ENCODE measurements around the gene COX6B2. TPM values are rescaled to one million over a fixed set of nuclear protein-coding genes. Genes with fewer than 3 reads are reported as not detected.
A peak's percentile ranks its signal among the peaks of the same experiment; 100 is the strongest.
"Not testable (repeated sequence)": the region's sequence is repeated elsewhere in the genome, so short reads cannot be mapped to it uniquely, and the experiment has no call there.

The COX6B2 gene
- total RNA-seq, 4 donors from 2014 or later, result 0.14 to 4.6 TPM; not detected in 2

DNA sequence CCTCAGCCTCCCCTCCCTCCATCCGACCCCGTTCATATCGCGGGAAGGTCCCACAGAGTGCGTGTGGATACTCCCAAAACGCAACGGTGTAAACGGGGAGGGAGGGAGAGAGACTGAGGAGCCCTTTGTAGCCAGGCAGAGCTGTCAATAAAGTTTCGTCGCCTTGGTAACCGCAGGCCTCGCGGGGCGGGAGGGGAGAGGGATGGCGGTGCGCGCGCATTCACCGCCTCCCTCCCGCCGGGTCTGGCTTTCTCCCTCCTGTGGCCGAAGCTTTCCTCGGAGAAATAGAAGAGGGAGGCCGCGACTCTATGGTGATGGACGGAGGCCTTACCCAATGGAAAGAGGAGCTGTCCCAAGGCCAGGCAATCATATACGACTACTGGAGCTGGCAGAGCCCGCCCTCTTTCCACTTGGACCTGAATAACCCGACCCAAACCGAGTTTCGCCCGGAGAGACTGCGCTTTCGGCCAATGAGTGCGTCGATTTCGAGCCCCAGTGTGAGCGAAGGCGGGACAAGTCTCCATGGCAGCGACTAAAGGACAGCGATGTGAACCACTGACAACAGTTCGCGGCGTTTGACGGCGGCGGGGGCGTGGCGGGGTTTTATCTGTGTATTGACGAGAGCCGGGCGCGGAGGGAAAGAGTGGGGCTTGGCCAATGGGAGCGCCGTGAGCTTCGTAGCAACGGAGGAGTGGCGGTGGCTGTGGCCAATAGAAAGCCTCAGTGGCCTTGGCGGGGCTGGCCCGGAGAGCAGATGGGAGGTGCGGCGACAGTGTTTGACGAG lies 15.2 kb downstream of the COX6B2 start, which contains the start of gene KMT5C:
KMT5C (plus strand) TSS at position 772 of the 784 bp plus-strand sequence. CDS start 2,061 bp downstream, outside the sequence.
- peak in 3 of 4 experiments; percentile 52 to 75 (median 63) for TF ChIP-seq CTCF (IDR thresholded peaks at IDR 0.05)
- TF ChIP-seq POLR2A (IDR thresholded peaks at IDR 0.05), result peak; percentile 93 to 96
- Histone ChIP-seq H3K4me1 (peaks cover 0 to 11% of the 10 kb centered on the region in 2 donors), H3K36me3 (no peaks in the 10 kb centered on the region), H3K27me3 (no peaks in the 10 kb centered on the region), H3K27ac (peak within 1 kb of the TSS; percentile 90 to 94), H3K4me3 (peak within 1 kb of the TSS; percentile 78 to 80), H3K9me3 (no peaks in the 10 kb centered on the region)
- DNase-seq, result peak; percentile 100
- intact Hi-C loops (cut with DNase I; ENCODE audit: low total_unique reads), result no loop called here

GRCh38 chr19:55336101-55336500 lies 18.4 kb downstream of the COX6B2 start:
- Histone ChIP-seq H3K9me3 (no peaks in the 10 kb centered on the region), H3K4me1 (peaks cover 0 to 11% of the 10 kb centered on the region in 2 donors)
- intact Hi-C loops (cut with DNase I; ENCODE audit: low total_unique reads), result no loop called here

DNA sequence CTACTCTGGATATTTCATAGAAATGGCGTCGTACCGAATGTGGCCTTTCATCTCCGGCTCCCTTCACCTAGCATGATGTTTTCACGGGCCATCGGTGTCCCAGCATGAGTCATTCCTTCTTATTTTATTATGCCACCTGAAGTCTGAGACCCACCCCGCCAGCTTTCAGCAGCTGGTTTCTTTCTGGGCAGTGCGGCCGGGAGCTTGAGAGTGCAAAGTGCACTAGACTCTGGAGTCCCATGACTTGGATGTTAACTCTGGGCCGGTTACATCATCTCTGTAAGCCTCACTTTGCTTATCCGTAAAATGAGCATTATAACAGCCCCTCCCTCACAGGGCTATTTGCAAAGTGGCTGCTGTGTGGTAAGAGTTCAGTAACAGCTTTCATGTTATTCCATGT lies 20.6 kb downstream of the COX6B2 start:
- Histone ChIP-seq H3K27me3 (no peaks in the 10 kb centered on the region), H3K27ac (no peak overlapping the region), H3K4me3 (no peak overlapping the region), H3K36me3 (no peaks in the 10 kb centered on the region), H3K9me3 (no peaks in the 10 kb centered on the region), H3K4me1 (no peaks in the 10 kb centered on the region)
- intact Hi-C loops (cut with DNase I; ENCODE audit: low total_unique reads), result no loop called here
- TF ChIP-seq CTCF (IDR thresholded peaks at IDR 0.05) (no peak), POLR2A (IDR thresholded peaks at IDR 0.05) (no peak)
- no peak for DNase-seq

More at GRCh38 chr19:55336101-55336500, 18.4 kb downstream of the COX6B2 start:
- TF ChIP-seq POLR2A (IDR thresholded peaks at IDR 0.05) (no peak), CTCF (IDR thresholded peaks at IDR 0.05) (no peak)
- no peak overlapping the region for H3K27ac ChIP-seq
- H3K27me3 ChIP-seq, result no peaks in the 10 kb centered on the region
- DNase-seq, result no peak
- no peak overlapping the region for H3K4me3 ChIP-seq
- H3K36me3 ChIP-seq, result no peaks in the 10 kb centered on the region

GRCh38 chr19:55329791-55330190 lies 24.7 kb downstream of the COX6B2 start:
- H3K4me1 ChIP-seq; H3K27me3 ChIP-seq; H3K36me3 ChIP-seq; DNase-seq; H3K9me3 ChIP-seq; H3K27ac ChIP-seq; intact Hi-C loops (cut with DNase I; ENCODE audit: low total_unique reads); H3K4me3 ChIP-seq: not testable (repeated sequence)

GRCh38 chr19:55328774-55329318 lies 25.7 kb downstream of the COX6B2 start:
- H3K4me1 ChIP-seq; intact Hi-C loops (cut with DNase I; ENCODE audit: low total_unique reads): not testable (repeated sequence)

DNA sequence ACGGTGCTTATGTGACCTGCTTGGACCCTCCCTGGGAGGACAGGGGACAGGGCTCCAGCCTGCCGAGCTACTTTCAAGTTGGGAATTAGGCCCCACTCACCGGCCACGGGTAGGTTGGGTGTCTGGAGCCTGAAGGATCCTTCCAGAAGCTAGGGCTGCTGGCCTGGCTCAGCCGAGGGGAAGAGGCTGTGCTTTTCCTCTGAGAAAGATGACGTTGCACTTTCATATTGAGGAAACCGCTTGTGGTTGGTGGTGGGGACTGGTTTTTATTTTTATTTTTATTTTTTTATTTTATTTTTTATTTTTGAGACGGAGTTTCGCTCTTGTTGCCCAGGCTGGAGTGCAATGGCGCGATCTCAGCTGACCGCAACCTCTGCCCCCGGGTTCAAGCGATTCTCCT lies 29.3 kb downstream of the COX6B2 start, which contains the start of gene TMEM150B:
TMEM150B (minus strand) TSS at position 170 of the 400 bp plus-strand sequence. CDS start 4,305 bp downstream, outside the sequence.
- Histone ChIP-seq H3K27me3 (no peaks in the 10 kb centered on the region), H3K9me3 (no peaks in the 10 kb centered on the region), H3K4me3 (no peak within 1 kb of the TSS), H3K4me1 (no peaks in the 10 kb centered on the region), H3K36me3 (no peaks in the 10 kb centered on the region), H3K27ac (no peak within 1 kb of the TSS)
- no peak for DNase-seq
- no peak for TF ChIP-seq CTCF (IDR thresholded peaks at IDR 0.05)
- no peak for TF ChIP-seq POLR2A (IDR thresholded peaks at IDR 0.05)
- intact Hi-C loops (cut with DNase I; ENCODE audit: low total_unique reads), result no loop called here

More at GRCh38 chr19:55328774-55329318, 25.7 kb downstream of the COX6B2 start:
- H3K36me3 ChIP-seq, H3K27me3 ChIP-seq, H3K9me3 ChIP-seq, DNase-seq, H3K27ac ChIP-seq, H3K4me3 ChIP-seq: not testable (repeated sequence)

Data from uterus (tissue), 4 donors.